Measurements from ENCODE around the gene CDKAL1. TPM values are rescaled to one million over a fixed set of nuclear protein-coding genes. Genes with fewer than 3 reads are reported as not detected.
A peak's percentile ranks its signal among the peaks of the same experiment; 100 is the strongest.

Gene CDKAL1
- total RNA-seq, 6 experiments from 2014 or later = 9.2 to 14.3 (median 11.9) TPM

- Mint-ChIP-seq H3K27ac (peak overlapping the region; percentile 63), H3K4me1 (ENCODE audit: low read depth) (peaks cover 63% of the 10 kb centered on the region), H3K9me3 (no peaks in the 10 kb centered on the region), H3K4me3 (peak overlapping the region; percentile 24), H3K36me3 (ENCODE audit: low read depth) (peaks cover 7% of the 10 kb centered on the region; the same call in 1 of the 2 replicates), H3K27me3 (ENCODE audit: insufficient read depth) (no peaks in the 10 kb centered on the region)
- no peak for TF ChIP-seq CTCF (IDR thresholded peaks at IDR 0.05)
- peak; percentile 13 for DNase-seq
These were observed 469.7 kb downstream of the CDKAL1 start for GRCh38 chr6:21003780-21004541.

- no peaks in the 10 kb centered on the region for H3K27me3 Mint-ChIP-seq (ENCODE audit: insufficient read depth)
- no peak for TF ChIP-seq CTCF (IDR thresholded peaks at IDR 0.05)
- peak overlapping the region; percentile 66 for H3K27ac Mint-ChIP-seq
- H3K4me3 Mint-ChIP-seq = peak overlapping the region; percentile 73
- H3K4me1 Mint-ChIP-seq (ENCODE audit: low read depth) = peaks cover 51% of the 10 kb centered on the region
- H3K9me3 Mint-ChIP-seq = no peaks in the 10 kb centered on the region
- peaks cover 11% of the 10 kb centered on the region; the same call in 1 of the 2 replicates for H3K36me3 Mint-ChIP-seq (ENCODE audit: low read depth)
- DNase-seq = peak; percentile 84
These were observed 471.7 kb downstream of the CDKAL1 start for GRCh38 chr6:21005816-21006570.

- peaks cover 16% of the 10 kb centered on the region for H3K9me3 Mint-ChIP-seq
- no peaks in the 10 kb centered on the region for H3K27me3 Mint-ChIP-seq (ENCODE audit: insufficient read depth)
- peaks cover 7% of the 10 kb centered on the region for H3K4me1 Mint-ChIP-seq (ENCODE audit: low read depth)
- H3K36me3 Mint-ChIP-seq (ENCODE audit: low read depth) = peaks cover 27% of the 10 kb centered on the region
- H3K27ac Mint-ChIP-seq = no peak overlapping the region
- peak; percentile 50 for TF ChIP-seq CTCF (IDR thresholded peaks at IDR 0.05)
- no peak for DNase-seq
- no peak overlapping the region for H3K4me3 Mint-ChIP-seq
These were observed 485.4 kb downstream of the CDKAL1 start for GRCh38 chr6:21019614-21020013.

GRCh38 chr6:21022343-21023107, 488.3 kb downstream of the CDKAL1 start:
- no peak for TF ChIP-seq CTCF (IDR thresholded peaks at IDR 0.05)
- DNase-seq = no peak

GRCh38 chr6:21023210-21023609, 489.0 kb downstream of the CDKAL1 start:
- Mint-ChIP-seq H3K9me3 (peaks cover 16% of the 10 kb centered on the region), H3K36me3 (ENCODE audit: low read depth) (peaks cover 20% of the 10 kb centered on the region), H3K4me1 (ENCODE audit: low read depth) (peaks cover 28% of the 10 kb centered on the region), H3K27me3 (ENCODE audit: insufficient read depth) (no peaks in the 10 kb centered on the region), H3K27ac (no peak overlapping the region), H3K4me3 (no peak overlapping the region)
- TF ChIP-seq CTCF (IDR thresholded peaks at IDR 0.05) = no peak
- DNase-seq = no peak

More at GRCh38 chr6:21022343-21023107, 488.3 kb downstream of the CDKAL1 start:
- Mint-ChIP-seq H3K27me3 (ENCODE audit: insufficient read depth) (no peaks in the 10 kb centered on the region), H3K36me3 (ENCODE audit: low read depth) (peaks cover 17% of the 10 kb centered on the region), H3K27ac (no peak overlapping the region), H3K4me3 (no peak overlapping the region), H3K9me3 (peaks cover 16% of the 10 kb centered on the region), H3K4me1 (ENCODE audit: low read depth) (peaks cover 28% of the 10 kb centered on the region)
